Transverse colon (tissue), 4 donors: ENCODE results near the gene LCN2.

ENCODE experiments used
- EP300 ChIP-seq: sonication (generic); formaldehyde crosslinking; IDR thresholded peaks from one replicate; pipeline ENCODE4 v1.6.1; 2017; ENCODE audit warnings: antibody characterized with exemption, low read depth
- POLR2A ChIP-seq: fragments of 450-650 bp; IDR thresholded peaks from one replicate; pipeline ENCODE4 v1.6.1; 2016; ENCODE audit warnings: antibody characterized with exemption, mild to moderate bottlenecking, moderate library complexity
- POLR2AphosphoS5 ChIP-seq, 3 donors: sonication (generic); formaldehyde crosslinking; IDR thresholded peaks; one replicate each; pipeline ENCODE4 v1.6.1; 2016; ENCODE audit warnings: antibody characterized with exemption in 3 of 3
- TF ChIP-seq, protein P1 (sequence below), 5 experiments: fragments of 200-600 bp in 3 of 5; fragments of 450-650 bp in 2 of 5; sonication (generic) in 3 of 5; IDR thresholded peaks; 1 replicate in 2 of 5; 2 replicates in 3 of 5; pipeline ENCODE4 v1.5.1; 2016 to 2017; ENCODE audit warnings: antibody characterized with exemption in 5 of 5, inconsistent platforms in 3 of 5, mild to moderate bottlenecking in 2 of 5, moderate library complexity in 1 of 5

DNA sequence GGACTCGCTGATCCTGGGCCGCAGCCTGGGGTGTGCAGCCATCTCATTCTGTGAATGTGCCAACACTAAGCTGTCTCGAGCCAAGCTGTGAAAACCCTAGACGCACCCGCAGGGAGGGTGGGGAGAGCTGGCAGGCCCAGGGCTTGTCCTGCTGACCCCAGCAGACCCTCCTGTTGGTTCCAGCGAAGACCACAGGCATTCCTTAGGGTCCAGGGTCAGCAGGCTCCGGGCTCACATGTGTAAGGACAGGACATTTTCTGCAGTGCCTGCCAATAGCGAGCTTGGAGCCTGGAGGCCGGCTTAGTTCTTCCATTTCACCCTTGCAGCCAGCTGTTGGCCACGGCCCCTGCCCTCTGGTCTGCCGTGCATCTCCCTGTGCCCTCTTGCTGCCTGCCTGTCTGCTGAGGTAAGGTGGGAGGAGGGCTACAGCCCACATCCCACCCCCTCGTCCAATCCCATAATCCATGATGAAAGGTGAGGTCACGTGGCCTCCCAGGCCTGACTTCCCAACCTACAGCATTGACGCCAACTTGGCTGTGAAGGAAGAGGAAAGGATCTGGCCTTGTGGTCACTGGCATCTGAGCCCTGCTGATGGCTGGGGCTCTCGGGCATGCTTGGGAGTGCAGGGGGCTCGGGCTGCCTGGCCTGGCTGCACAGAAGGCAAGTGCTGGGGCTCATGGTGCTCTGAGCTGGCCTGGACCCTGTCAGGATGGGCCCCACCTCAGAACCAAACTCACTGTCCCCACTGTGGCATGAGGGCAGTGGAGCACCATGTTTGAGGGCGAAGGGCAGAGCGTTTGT lies 41.6 kb upstream of the LCN2 start:
- TF ChIP-seq, protein P1, sequence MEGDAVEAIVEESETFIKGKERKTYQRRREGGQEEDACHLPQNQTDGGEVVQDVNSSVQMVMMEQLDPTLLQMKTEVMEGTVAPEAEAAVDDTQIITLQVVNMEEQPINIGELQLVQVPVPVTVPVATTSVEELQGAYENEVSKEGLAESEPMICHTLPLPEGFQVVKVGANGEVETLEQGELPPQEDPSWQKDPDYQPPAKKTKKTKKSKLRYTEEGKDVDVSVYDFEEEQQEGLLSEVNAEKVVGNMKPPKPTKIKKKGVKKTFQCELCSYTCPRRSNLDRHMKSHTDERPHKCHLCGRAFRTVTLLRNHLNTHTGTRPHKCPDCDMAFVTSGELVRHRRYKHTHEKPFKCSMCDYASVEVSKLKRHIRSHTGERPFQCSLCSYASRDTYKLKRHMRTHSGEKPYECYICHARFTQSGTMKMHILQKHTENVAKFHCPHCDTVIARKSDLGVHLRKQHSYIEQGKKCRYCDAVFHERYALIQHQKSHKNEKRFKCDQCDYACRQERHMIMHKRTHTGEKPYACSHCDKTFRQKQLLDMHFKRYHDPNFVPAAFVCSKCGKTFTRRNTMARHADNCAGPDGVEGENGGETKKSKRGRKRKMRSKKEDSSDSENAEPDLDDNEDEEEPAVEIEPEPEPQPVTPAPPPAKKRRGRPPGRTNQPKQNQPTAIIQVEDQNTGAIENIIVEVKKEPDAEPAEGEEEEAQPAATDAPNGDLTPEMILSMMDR (IDR thresholded peaks at IDR 0.05): no peak
- TF ChIP-seq POLR2A: no peak
- no peak for TF ChIP-seq EP300
- TF ChIP-seq POLR2AphosphoS5 (IDR thresholded peaks at IDR 0.05): peak in 1 of 3 donors; percentile 28
